ENCODE results near the gene ATF6.

Gene ATF6

GRCh38 chr1:161929137-161929536, 163.0 kb downstream of the ATF6 start:
- Histone ChIP-seq H3K27ac (ENCODE audit: poor library complexity, severe bottlenecking) (no peak overlapping the region), H3K9me3 (ENCODE audit: severe bottlenecking) (no peaks in the 10 kb centered on the region), H3K27me3 (ENCODE audit: insufficient read depth, poor library complexity, severe bottlenecking) (no peaks in the 10 kb centered on the region), H3K36me3 (ENCODE audit: low read depth) (0 out of 2 replicates have a peak, but pooled peaks cover 4% of the 10 kb centered on the region), H3K4me3 (ENCODE audit: severe bottlenecking) (no peak overlapping the region), H3K4me1 (ENCODE audit: insufficient read depth, poor library complexity, severe bottlenecking) (no peaks in the 10 kb centered on the region)
- TF ChIP-seq CTCF (IDR thresholded peaks at IDR 0.05; ENCODE audit: poor library complexity, severe bottlenecking) = no peak
- ATAC-seq (ENCODE audit: low read depth) = no peak
- no peak for DNase-seq (ENCODE audit: low spot score)

DNA sequence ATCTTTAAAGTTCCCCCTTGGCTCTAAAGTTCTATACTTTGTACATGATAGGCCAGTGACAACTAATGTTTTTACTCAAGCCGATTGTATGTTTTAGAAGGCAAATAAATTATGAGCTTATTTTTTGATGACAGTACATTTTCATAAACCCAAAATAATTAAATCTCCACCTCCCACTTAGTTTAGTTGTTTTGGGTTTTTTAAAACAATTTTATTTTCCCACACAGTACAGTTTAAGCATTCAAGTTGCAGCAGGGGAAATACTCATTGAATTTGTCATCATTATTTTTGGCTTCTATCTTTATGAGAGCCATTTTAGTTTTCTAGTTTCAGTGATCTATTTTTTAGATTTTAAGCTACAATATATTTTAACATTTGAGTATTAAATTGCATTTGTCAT, 163.9 kb downstream of the ATF6 start:
- H3K4me3 ChIP-seq (ENCODE audit: severe bottlenecking) = no peak overlapping the region
- DNase-seq (ENCODE audit: low spot score) = no peak
- ATAC-seq (ENCODE audit: low read depth) = no peak
- no peak for TF ChIP-seq CTCF (IDR thresholded peaks at IDR 0.05; ENCODE audit: poor library complexity, severe bottlenecking)
- H3K9me3 ChIP-seq (ENCODE audit: severe bottlenecking) = no peaks in the 10 kb centered on the region
- H3K27me3 ChIP-seq (ENCODE audit: insufficient read depth, poor library complexity, severe bottlenecking) = no peaks in the 10 kb centered on the region
- H3K4me1 ChIP-seq (ENCODE audit: insufficient read depth, poor library complexity, severe bottlenecking) = no peaks in the 10 kb centered on the region
- no peak overlapping the region for H3K27ac ChIP-seq (ENCODE audit: poor library complexity, severe bottlenecking)
- H3K36me3 ChIP-seq (ENCODE audit: low read depth) = 0 out of 2 replicates have a peak, but pooled peaks cover 4% of the 10 kb centered on the region

DNA sequence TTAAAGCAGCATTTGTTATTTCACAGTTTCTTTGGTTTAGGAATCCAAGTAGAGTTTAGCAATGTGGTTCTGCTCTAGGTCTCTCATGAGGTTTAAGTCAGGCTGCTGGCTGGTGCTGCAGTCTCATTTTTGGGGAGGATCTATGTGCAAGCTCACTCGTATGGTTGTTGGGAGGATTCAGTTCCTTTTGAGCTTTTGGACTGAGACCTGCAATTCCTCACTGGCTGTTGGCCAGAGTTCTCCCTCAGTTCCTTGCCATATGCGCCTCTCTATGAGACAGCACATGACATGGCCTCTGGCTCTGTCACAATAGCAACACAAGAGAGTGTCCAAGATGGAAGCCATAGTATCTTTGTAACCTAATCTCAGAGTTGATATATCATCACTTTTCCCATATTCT, 166.5 kb downstream of the ATF6 start:
- Histone ChIP-seq H3K9me3 (ENCODE audit: severe bottlenecking) (no peaks in the 10 kb centered on the region), H3K4me1 (ENCODE audit: insufficient read depth, poor library complexity, severe bottlenecking) (no peaks in the 10 kb centered on the region), H3K36me3 (ENCODE audit: low read depth) (0 out of 2 replicates have a peak, but pooled peaks cover 2% of the 10 kb centered on the region), H3K4me3 (ENCODE audit: severe bottlenecking) (no peak overlapping the region), H3K27me3 (ENCODE audit: insufficient read depth, poor library complexity, severe bottlenecking) (no peaks in the 10 kb centered on the region), H3K27ac (ENCODE audit: poor library complexity, severe bottlenecking) (no peak overlapping the region)
- no peak for TF ChIP-seq CTCF (IDR thresholded peaks at IDR 0.05; ENCODE audit: poor library complexity, severe bottlenecking)
- no peak for ATAC-seq (ENCODE audit: low read depth)
- no peak for DNase-seq (ENCODE audit: low spot score)

DNA sequence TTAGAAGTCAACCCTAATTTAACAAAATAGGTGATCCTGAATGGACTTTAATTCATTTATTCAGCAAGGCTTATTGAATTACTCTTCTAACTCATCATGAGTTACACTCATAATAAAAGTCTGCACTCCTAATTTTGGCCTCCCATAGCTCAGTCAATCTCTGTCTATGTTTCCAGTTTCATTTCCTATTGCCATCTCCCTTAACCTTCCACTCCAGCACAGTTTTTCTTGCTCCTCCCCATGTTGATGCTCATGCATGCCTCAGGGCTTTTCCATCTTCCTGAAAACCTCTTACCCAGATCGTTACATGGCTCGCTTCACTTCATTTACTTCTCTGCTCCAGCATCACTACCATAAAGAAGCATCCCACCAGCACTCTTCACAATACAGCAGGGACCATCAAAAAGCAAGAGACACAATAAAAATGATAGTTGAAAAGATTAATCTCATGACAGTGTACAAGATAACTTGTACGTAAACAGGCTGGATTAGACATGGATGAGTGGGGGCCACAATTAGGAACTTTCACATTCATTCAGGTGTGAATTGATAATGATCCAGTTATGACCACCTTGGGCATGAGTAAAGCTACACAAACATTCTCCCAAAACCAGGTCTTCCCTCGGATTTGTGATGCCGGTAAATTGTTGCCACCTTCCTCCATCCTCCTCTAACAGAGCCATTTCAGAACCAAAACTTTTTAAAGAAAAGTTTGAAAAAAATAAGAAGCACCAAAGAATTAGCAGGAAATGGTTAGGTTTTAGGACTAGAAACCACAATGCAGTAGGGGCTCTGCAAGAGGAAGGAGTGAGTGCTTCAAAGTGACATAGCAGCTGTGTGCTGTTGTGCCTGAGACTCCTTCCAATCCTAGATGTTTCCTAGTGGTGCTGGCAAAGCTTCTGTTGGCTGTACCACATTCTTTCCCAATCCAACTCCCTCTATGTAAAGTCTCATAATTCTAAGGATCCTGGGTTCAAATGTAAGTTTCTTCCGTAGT, 167.8 kb downstream of the ATF6 start:
- ATAC-seq (ENCODE audit: low read depth) (no peak), DNase-seq (ENCODE audit: low spot score) (no peak)
- Histone ChIP-seq H3K27me3 (ENCODE audit: insufficient read depth, poor library complexity, severe bottlenecking) (no peaks in the 10 kb centered on the region), H3K27ac (ENCODE audit: poor library complexity, severe bottlenecking) (no peak overlapping the region), H3K9me3 (ENCODE audit: severe bottlenecking) (no peaks in the 10 kb centered on the region), H3K36me3 (ENCODE audit: low read depth) (no peaks in the 10 kb centered on the region), H3K4me1 (ENCODE audit: insufficient read depth, poor library complexity, severe bottlenecking) (no peaks in the 10 kb centered on the region), H3K4me3 (ENCODE audit: severe bottlenecking) (no peak overlapping the region)
- no peak for TF ChIP-seq CTCF (IDR thresholded peaks at IDR 0.05; ENCODE audit: poor library complexity, severe bottlenecking)

- no peak for ATAC-seq (ENCODE audit: low read depth)
- no peak for TF ChIP-seq CTCF (IDR thresholded peaks at IDR 0.05; ENCODE audit: poor library complexity, severe bottlenecking)
- Histone ChIP-seq H3K9me3 (ENCODE audit: severe bottlenecking) (no peaks in the 10 kb centered on the region), H3K36me3 (ENCODE audit: low read depth) (no peaks in the 10 kb centered on the region), H3K27ac (ENCODE audit: poor library complexity, severe bottlenecking) (no peak overlapping the region), H3K4me1 (ENCODE audit: insufficient read depth, poor library complexity, severe bottlenecking) (no peaks in the 10 kb centered on the region), H3K27me3 (ENCODE audit: insufficient read depth, poor library complexity, severe bottlenecking) (no peaks in the 10 kb centered on the region), H3K4me3 (ENCODE audit: severe bottlenecking) (no peak overlapping the region)
- no peak for DNase-seq (ENCODE audit: low spot score)
Measured at GRCh38 chr1:161935264-161935663, 169.1 kb downstream of the ATF6 start.

Measured in RWPE2 (cell line).